ENCODE data around the gene ELK4. TPM values are rescaled to one million over a fixed set of nuclear protein-coding genes. Genes with fewer than 3 reads are reported as not detected.

ELK4 gene
- total and polyA plus RNA-seq, 2 donors (not counting 3 experiments of a cell fraction or from before 2014, with no cell fraction given): 8.7 to 107 TPM

- Histone ChIP-seq H3K4me3 (replicated peaks in 1 of 3; ENCODE audit: insufficient read depth in 1 of 3, low read depth in 1 of 3, low read length in 3 of 3) (no peak overlapping the region), H3K9ac (replicated peaks; ENCODE audit: extremely low read depth, insufficient read depth, low read length) (no peak overlapping the region), H3K9me1 (replicated peaks; ENCODE audit: control insufficient read depth, extremely low read depth, insufficient read depth, low read length) (no peaks in the 10 kb centered on the region), H2AFZ (ENCODE audit: low read depth, low read length) (no peak overlapping the region), H3K4me2 (ENCODE audit: insufficient read depth, low read length) (peak overlapping the region; percentile 13), H3K27ac (ENCODE audit: insufficient read depth, low read depth, low read length) (peak overlapping the region; percentile 27), H3K79me2 (ENCODE audit: control insufficient read depth, insufficient read depth, low read length) (peaks cover 3% of the 10 kb centered on the region), H4K20me1 (replicated peaks; ENCODE audit: control insufficient read depth, extremely low read depth, insufficient read depth, low read length) (no peaks in the 10 kb centered on the region), H3K9me3 (replicated peaks; ENCODE audit: control insufficient read depth, insufficient read depth, low read length) (no peaks in the 10 kb centered on the region), H3K36me3 (ENCODE audit: control insufficient read depth in 2 of 2, extremely low read depth in 1 of 2, insufficient read depth in 2 of 2, low read length in 2 of 2) (peaks cover 2 to 5% of the 10 kb centered on the region in 2 experiments), H3K27me3 (ENCODE audit: control insufficient read depth in 2 of 2, insufficient read depth in 2 of 2, low read length in 2 of 2) (no peaks in the 10 kb centered on the region), H3K4me1 (ENCODE audit: control insufficient read depth, extremely low read depth, insufficient read depth, low read length) (peaks cover 36% of the 10 kb centered on the region)
- CTCF ChIA-PET: interaction anchor here (1.0 to 17.5 kb wide), 6 partner anchors 17 to 314 kb away, joined by 3 to 908 read pairs (median 4); partner anchors contain the start of gene SLC45A3
- dilution Hi-C loops (cut with MboI; ENCODE audit: extremely low pct_ligation_motif_present, low sequenced_read_pairs): no loop called here
- FAIRE-seq (peak; percentile 84), DNase-seq (ENCODE audit: low read depth, low spot score) (peak; percentile 30)
- no peak for TF ChIP-seq EZH2 (IDR thresholded peaks at IDR 0.05; ENCODE audit: borderline replicate concordance, low read depth, low read length, severe bottlenecking)
- TF ChIP-seq POLR2AphosphoS5 (IDR thresholded peaks at IDR 0.05; ENCODE audit: insufficient read depth, low read depth, low read length): peak; percentile 52
- no peak for TF ChIP-seq FOS (IDR thresholded peaks at IDR 0.05; ENCODE audit: borderline replicate concordance, insufficient read depth, low read length)
- TF ChIP-seq GATA2 (IDR thresholded peaks at IDR 0.05; ENCODE audit: insufficient read depth, insufficient read length, low read depth, low read length): no peak
- no peak for TF ChIP-seq MAX (IDR thresholded peaks at IDR 0.05; ENCODE audit: insufficient read depth, insufficient read length)
- no peak for TF ChIP-seq POLR2A (IDR thresholded peaks at IDR 0.05; ENCODE audit: low read depth, low read length)
- TF ChIP-seq CTCF (IDR thresholded peaks at IDR 0.05; ENCODE audit: extremely low read depth in 1 of 2, insufficient read depth in 1 of 2, low read depth in 1 of 2, low read length in 2 of 2): no peak
- TF ChIP-seq JUN (IDR thresholded peaks at IDR 0.05; ENCODE audit: borderline replicate concordance, insufficient read depth, insufficient read length, low read depth): no peak
- POLR2A ChIA-PET: interaction anchor here (1.0 to 1.2 kb wide), 2 partner anchors 16 to 48 kb away, joined by 3 to 4 read pairs; no protein-coding TSS in a partner anchor
- no TSS peak for BruUV-seq (replicated peaks)
- intact Hi-C loops (cut with micrococcal nuclease): loop anchor here (2.0 kb wide), 1 partner anchor 15 kb away; no protein-coding TSS in a partner anchor
Observed at GRCh38 chr1:205663286-205663936, 31.6 kb upstream of the ELK4 start.
